ENCODE results near the gene POLR1H. TPM values are rescaled to one million over a fixed set of nuclear protein-coding genes. Genes with fewer than 3 reads are reported as not detected.

The POLR1H gene
- total and polyA plus RNA-seq, 2 experiments from 2014 or later: 28.1 to 93.6 TPM

- H3K27me3 Mint-ChIP-seq (ENCODE audit: insufficient read depth, low read depth, poor library complexity): peaks cover 17% of the 10 kb centered on the region
- H3K4me1 ChIP-seq (ENCODE audit: insufficient read depth): peaks cover 11% of the 10 kb centered on the region
- H2AFZ ChIP-seq: peak overlapping the region; percentile 89; the same call in 1 of the 2 replicates
- H3K27me3 ChIP-seq (ENCODE audit: insufficient read depth): peaks cover 17% of the 10 kb centered on the region
- H3K36me3 Mint-ChIP-seq (ENCODE audit: low read depth): peaks cover 4% of the 10 kb centered on the region; the same call in 2 of the 3 replicates
- TF ChIP-seq NANOG (IDR thresholded peaks at IDR 0.05; ENCODE audit: borderline replicate concordance) (no peak), CREB1 (CRISPR knock-in tag; IDR thresholded peaks at IDR 0.05; ENCODE audit: low read depth) (no peak), ZNF331 (CRISPR knock-in tag; IDR thresholded peaks at IDR 0.05; ENCODE audit: low read depth) (no peak)
- TF ChIP-seq, protein P1, sequence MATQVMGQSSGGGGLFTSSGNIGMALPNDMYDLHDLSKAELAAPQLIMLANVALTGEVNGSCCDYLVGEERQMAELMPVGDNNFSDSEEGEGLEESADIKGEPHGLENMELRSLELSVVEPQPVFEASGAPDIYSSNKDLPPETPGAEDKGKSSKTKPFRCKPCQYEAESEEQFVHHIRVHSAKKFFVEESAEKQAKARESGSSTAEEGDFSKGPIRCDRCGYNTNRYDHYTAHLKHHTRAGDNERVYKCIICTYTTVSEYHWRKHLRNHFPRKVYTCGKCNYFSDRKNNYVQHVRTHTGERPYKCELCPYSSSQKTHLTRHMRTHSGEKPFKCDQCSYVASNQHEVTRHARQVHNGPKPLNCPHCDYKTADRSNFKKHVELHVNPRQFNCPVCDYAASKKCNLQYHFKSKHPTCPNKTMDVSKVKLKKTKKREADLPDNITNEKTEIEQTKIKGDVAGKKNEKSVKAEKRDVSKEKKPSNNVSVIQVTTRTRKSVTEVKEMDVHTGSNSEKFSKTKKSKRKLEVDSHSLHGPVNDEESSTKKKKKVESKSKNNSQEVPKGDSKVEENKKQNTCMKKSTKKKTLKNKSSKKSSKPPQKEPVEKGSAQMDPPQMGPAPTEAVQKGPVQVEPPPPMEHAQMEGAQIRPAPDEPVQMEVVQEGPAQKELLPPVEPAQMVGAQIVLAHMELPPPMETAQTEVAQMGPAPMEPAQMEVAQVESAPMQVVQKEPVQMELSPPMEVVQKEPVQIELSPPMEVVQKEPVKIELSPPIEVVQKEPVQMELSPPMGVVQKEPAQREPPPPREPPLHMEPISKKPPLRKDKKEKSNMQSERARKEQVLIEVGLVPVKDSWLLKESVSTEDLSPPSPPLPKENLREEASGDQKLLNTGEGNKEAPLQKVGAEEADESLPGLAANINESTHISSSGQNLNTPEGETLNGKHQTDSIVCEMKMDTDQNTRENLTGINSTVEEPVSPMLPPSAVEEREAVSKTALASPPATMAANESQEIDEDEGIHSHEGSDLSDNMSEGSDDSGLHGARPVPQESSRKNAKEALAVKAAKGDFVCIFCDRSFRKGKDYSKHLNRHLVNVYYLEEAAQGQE (IDR thresholded peaks at IDR 0.05; ENCODE audit: unreplicated experiment): no peak
- TF ChIP-seq, protein P2, sequence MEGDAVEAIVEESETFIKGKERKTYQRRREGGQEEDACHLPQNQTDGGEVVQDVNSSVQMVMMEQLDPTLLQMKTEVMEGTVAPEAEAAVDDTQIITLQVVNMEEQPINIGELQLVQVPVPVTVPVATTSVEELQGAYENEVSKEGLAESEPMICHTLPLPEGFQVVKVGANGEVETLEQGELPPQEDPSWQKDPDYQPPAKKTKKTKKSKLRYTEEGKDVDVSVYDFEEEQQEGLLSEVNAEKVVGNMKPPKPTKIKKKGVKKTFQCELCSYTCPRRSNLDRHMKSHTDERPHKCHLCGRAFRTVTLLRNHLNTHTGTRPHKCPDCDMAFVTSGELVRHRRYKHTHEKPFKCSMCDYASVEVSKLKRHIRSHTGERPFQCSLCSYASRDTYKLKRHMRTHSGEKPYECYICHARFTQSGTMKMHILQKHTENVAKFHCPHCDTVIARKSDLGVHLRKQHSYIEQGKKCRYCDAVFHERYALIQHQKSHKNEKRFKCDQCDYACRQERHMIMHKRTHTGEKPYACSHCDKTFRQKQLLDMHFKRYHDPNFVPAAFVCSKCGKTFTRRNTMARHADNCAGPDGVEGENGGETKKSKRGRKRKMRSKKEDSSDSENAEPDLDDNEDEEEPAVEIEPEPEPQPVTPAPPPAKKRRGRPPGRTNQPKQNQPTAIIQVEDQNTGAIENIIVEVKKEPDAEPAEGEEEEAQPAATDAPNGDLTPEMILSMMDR (conservative IDR thresholded peaks at IDR 0.05; ENCODE audit: low read depth in 2 of 2): no peak
- H3K4me3 ChIP-seq: peak overlapping the region; percentile 87
- peaks cover 11% of the 10 kb centered on the region; the same call in 1 of the 2 replicates for H3F3A ChIP-seq (replicated peaks; ENCODE audit: low read depth)
- peak overlapping the region; percentile 83 for H3K27ac ChIP-seq (ENCODE audit: low read depth)
- DNase-seq (ENCODE audit: low spot score): no peak
- no peaks in the 10 kb centered on the region for H3K36me3 ChIP-seq (ENCODE audit: insufficient read depth)
- peak overlapping the region; percentile 88 for H3K27ac Mint-ChIP-seq
- peak overlapping the region; percentile 87 for H3K4me3 Mint-ChIP-seq
- no peaks in the 10 kb centered on the region for H3K9me2 ChIP-seq (ENCODE audit: insufficient read depth)
- no peak for ATAC-seq
- 0 out of 2 replicates have a peak, but pooled peaks cover 3% of the 10 kb centered on the region for H3K79me2 ChIP-seq (replicated peaks; ENCODE audit: insufficient read depth)
- no peaks in the 10 kb centered on the region for H4K20me1 ChIP-seq (replicated peaks; ENCODE audit: insufficient read depth)
- peak overlapping the region; percentile 92 for H3K4me2 ChIP-seq
- peaks cover 21% of the 10 kb centered on the region for H3K4me1 Mint-ChIP-seq
- H3K9me3 Mint-ChIP-seq: no peaks in the 10 kb centered on the region
Measured at GRCh38 chr6:30066082-30066481, 5.0 kb downstream of the POLR1H start.

DNA sequence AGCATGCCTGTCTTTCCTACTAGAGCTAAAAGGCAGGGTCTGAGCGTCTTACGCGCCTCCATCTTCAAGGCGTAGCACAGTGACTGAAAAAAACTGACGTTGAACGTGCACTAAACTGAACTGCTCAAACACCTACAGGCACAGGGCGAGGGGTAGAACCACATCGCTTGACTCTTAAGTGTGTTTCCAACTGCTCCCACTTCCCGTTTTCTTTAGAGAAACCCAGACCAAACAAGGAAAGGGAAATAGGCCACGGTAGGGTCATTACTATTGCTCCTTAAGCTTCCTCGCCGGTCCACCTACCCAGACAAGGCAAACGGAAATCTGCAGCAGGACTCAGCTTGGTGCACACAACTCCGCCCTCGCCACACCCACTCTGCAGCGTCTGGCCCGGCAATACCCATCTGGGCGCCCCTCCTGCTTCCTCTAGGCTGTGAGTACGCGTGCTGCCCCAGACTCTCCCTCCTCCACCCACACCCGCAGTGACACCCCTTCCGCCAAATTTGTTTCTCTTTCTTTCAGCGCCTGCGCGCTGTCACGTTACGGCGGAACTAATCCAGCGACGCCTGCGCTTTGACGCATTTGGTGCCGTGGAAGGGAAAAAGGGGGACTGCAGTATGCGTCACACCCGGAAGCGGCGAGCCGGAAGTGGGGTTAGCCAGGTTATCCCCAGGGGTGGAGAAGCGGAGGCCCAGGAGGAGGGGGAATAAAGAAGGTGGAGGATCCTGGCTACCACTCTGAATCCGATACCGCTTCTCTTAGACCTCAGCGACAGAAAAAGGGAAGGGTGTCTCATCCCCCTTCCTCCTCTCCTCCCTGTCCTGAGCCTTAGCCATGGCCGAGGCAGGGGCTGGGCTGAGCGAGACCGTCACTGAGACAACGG, 5.8 kb downstream of the POLR1H start, which contains the start of gene PPP1R11:
TSS of gene PPP1R11 (plus strand) at position 622 of the 883 bp plus-strand sequence. CDS start at position 835, 213 bp downstream.
- H3K27me3 ChIP-seq (ENCODE audit: insufficient read depth): peaks cover 24% of the 10 kb centered on the region
- no peaks in the 10 kb centered on the region for H3K36me3 ChIP-seq (ENCODE audit: insufficient read depth)
- 0 out of 2 replicates have a peak, but pooled peaks cover 3% of the 10 kb centered on the region for H3K79me2 ChIP-seq (replicated peaks; ENCODE audit: insufficient read depth)
- TF ChIP-seq CREB1 (CRISPR knock-in tag; IDR thresholded peaks at IDR 0.05; ENCODE audit: low read depth): peak; percentile 90
- TF ChIP-seq, protein P3, sequence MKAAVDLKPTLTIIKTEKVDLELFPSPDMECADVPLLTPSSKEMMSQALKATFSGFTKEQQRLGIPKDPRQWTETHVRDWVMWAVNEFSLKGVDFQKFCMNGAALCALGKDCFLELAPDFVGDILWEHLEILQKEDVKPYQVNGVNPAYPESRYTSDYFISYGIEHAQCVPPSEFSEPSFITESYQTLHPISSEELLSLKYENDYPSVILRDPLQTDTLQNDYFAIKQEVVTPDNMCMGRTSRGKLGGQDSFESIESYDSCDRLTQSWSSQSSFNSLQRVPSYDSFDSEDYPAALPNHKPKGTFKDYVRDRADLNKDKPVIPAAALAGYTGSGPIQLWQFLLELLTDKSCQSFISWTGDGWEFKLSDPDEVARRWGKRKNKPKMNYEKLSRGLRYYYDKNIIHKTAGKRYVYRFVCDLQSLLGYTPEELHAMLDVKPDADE (IDR thresholded peaks at IDR 0.05): peak; percentile 89
- no peak for TF ChIP-seq STAT1 (IDR thresholded peaks at IDR 0.05; ENCODE audit: unreplicated experiment)
- peak; percentile 88 for TF ChIP-seq POLR2AphosphoS5 (IDR thresholded peaks at IDR 0.05; ENCODE audit: low read depth)
- no peak for TF ChIP-seq NANOG (IDR thresholded peaks at IDR 0.05; ENCODE audit: borderline replicate concordance)
- no peak for TF ChIP-seq EZH2phosphoT487 (IDR thresholded peaks at IDR 0.05; ENCODE audit: unreplicated experiment)
- no peaks in the 10 kb centered on the region for H3K9me2 ChIP-seq (ENCODE audit: insufficient read depth)
- DNase-seq (ENCODE audit: low spot score) (peak; percentile 98), ATAC-seq (peak; percentile 95)
- H3K4me2 ChIP-seq: peak within 1 kb of the TSS; percentile 92
- Mint-ChIP-seq H3K4me3 (peak within 1 kb of the TSS; percentile 87), H3K36me3 (ENCODE audit: low read depth) (peaks cover 4% of the 10 kb centered on the region; the same call in 2 of the 3 replicates), H3K4me1 (peaks cover 23% of the 10 kb centered on the region), H3K27me3 (ENCODE audit: insufficient read depth, low read depth, poor library complexity) (peaks cover 23% of the 10 kb centered on the region), H3K27ac (peak within 1 kb of the TSS; percentile 88), H3K9me3 (no peaks in the 10 kb centered on the region)
- peaks cover 13% of the 10 kb centered on the region for H3K4me1 ChIP-seq (ENCODE audit: insufficient read depth)
- no peaks in the 10 kb centered on the region for H4K20me1 ChIP-seq (replicated peaks; ENCODE audit: insufficient read depth)
- peaks cover 11% of the 10 kb centered on the region; the same call in 1 of the 2 replicates for H3F3A ChIP-seq (replicated peaks; ENCODE audit: low read depth)
- peak within 1 kb of the TSS; percentile 89; the same call in 1 of the 2 replicates for H2AFZ ChIP-seq
- H3K4me3 ChIP-seq: peak within 1 kb of the TSS; percentile 87
- H3K27ac ChIP-seq (ENCODE audit: low read depth): peak within 1 kb of the TSS; percentile 83

Data from GM23338 (cell line).